Measurements from ENCODE around the gene TMOD1. TPM values are rescaled to one million over a fixed set of nuclear protein-coding genes. Genes with fewer than 3 reads are reported as not detected.

The TMOD1 gene
- total and polyA plus RNA-seq, 4 donors, result 9.2 to 20.0 (median 14.1) TPM

DNA sequence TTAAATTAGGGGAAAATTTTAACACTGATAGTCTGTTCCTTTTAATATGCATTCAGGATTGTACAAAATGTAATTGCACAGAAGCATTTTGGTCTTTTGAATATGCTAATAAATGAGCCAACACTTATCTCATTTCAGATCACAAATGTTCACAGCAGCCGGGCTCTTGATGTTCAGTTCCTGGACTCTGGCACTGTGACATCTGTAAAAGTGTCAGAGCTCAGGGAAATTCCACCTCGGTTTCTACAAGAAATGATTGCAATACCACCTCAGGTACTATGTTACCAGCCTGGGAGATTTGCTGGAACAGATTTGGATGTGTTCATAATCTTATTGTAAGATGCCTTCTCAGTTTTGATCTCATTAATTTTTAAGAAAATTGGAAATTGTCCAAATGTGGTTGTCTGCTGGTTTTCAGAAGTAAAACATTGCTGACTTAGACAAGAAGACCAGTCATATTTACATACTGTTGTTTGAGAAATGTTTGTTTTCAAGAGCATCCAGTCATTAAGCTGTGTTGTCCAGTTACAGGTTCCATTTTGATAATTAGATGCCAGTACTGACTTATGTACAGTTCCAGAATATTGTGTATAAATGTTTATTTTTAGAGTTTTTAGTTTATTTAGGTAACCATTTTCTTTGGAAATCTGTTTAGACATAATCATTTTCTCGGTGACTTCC lies 23.0 kb upstream of the TMOD1 start (continued):
- TF ChIP-seq ZBTB33 (IDR thresholded peaks at IDR 0.05) (peak; percentile 46), RXRA (IDR thresholded peaks at IDR 0.05) (peak in 1 of 2 donors; percentile 61), HNF4A (conservative IDR thresholded peaks at IDR 0.05) (peak; percentile 88 to 89), NR2F2 (IDR thresholded peaks at IDR 0.05) (no peak), EGR1 (IDR thresholded peaks at IDR 0.05; ENCODE audit: low read depth in 2 of 2) (peak in 1 of 2 donors; percentile 21), HNF4G (IDR thresholded peaks at IDR 0.05) (peak; percentile 33), YY1 (IDR thresholded peaks at IDR 0.05) (peak; percentile 34)

GRCh38 chr9:97479496-97480159 lies 21.8 kb upstream of the TMOD1 start:
- Histone ChIP-seq H3K27me3 (ENCODE audit: control insufficient read depth in 4 of 4, insufficient read depth in 4 of 4, low read length in 3 of 4) (no peaks in the 10 kb centered on the region), H3K9me3 (ENCODE audit: control insufficient read depth in 4 of 4, low read length in 3 of 4) (no peaks in the 10 kb centered on the region), H3K27ac (ENCODE audit: low read depth in 1 of 2, low read length in 2 of 2) (peak overlapping the region in 1 of 2 donors; percentile 1), H3K9ac (ENCODE audit: low read depth in 1 of 2, low read length in 2 of 2) (no peak overlapping the region), H3K4me1 (ENCODE audit: control insufficient read depth in 4 of 4, insufficient read depth in 4 of 4, low read length in 3 of 4) (peaks cover 0 to 10% (median 3%) of the 10 kb centered on the region in 4 donors), H3K4me3 (ENCODE audit: low read depth in 1 of 3, low read length in 3 of 3) (no peak overlapping the region), H3K36me3 (ENCODE audit: control insufficient read depth in 4 of 4, insufficient read depth in 3 of 4, low read depth in 1 of 4, low read length in 3 of 4) (peaks cover 0 to 11% (median 6%) of the 10 kb centered on the region in 4 donors)
- TF ChIP-seq FOXA1 (IDR thresholded peaks at IDR 0.05) (no peak), FOXA2 (IDR thresholded peaks at IDR 0.05) (no peak), RAD21 (IDR thresholded peaks at IDR 0.05) (no peak), RXRA (IDR thresholded peaks at IDR 0.05) (no peak), ZBTB33 (IDR thresholded peaks at IDR 0.05) (no peak), HNF4G (IDR thresholded peaks at IDR 0.05) (no peak), EGR1 (IDR thresholded peaks at IDR 0.05; ENCODE audit: low read depth in 2 of 2) (no peak), TAF1 (conservative IDR thresholded peaks at IDR 0.05) (no peak)
- TF ChIP-seq, protein P1, sequence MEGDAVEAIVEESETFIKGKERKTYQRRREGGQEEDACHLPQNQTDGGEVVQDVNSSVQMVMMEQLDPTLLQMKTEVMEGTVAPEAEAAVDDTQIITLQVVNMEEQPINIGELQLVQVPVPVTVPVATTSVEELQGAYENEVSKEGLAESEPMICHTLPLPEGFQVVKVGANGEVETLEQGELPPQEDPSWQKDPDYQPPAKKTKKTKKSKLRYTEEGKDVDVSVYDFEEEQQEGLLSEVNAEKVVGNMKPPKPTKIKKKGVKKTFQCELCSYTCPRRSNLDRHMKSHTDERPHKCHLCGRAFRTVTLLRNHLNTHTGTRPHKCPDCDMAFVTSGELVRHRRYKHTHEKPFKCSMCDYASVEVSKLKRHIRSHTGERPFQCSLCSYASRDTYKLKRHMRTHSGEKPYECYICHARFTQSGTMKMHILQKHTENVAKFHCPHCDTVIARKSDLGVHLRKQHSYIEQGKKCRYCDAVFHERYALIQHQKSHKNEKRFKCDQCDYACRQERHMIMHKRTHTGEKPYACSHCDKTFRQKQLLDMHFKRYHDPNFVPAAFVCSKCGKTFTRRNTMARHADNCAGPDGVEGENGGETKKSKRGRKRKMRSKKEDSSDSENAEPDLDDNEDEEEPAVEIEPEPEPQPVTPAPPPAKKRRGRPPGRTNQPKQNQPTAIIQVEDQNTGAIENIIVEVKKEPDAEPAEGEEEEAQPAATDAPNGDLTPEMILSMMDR (IDR thresholded peaks at IDR 0.05; ENCODE audit: low read depth, low read length, missing input control), result no peak
- TF ChIP-seq, protein P2, sequence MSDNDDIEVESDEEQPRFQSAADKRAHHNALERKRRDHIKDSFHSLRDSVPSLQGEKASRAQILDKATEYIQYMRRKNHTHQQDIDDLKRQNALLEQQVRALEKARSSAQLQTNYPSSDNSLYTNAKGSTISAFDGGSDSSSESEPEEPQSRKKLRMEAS (IDR thresholded peaks at IDR 0.05), result no peak
- TF ChIP-seq, protein P3, sequence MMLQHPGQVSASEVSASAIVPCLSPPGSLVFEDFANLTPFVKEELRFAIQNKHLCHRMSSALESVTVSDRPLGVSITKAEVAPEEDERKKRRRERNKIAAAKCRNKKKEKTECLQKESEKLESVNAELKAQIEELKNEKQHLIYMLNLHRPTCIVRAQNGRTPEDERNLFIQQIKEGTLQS (IDR thresholded peaks at IDR 0.05), result no peak
- WGBS, result 91% methylated on average over 5 of the region's 5 CpGs
- DNase-seq (ENCODE audit: low spot score), result no peak
